Lower leg skin (tissue), 4 donors: ENCODE results near the gene PDZRN4. TPM values are rescaled to one million over a fixed set of nuclear protein-coding genes. Genes with fewer than 3 reads are reported as not detected.
"Not testable (repeated sequence)": the region's sequence is repeated elsewhere in the genome, so short reads cannot be mapped to it uniquely, and the experiment has no call there.

Experiments
- DNase-seq, 2 donors: peaks; one replicate each; pipeline ENCODE4 v3.0.0-alpha.2; 2019; ENCODE audit warnings: low spot score in 2 of 2
- H3K4me3 ChIP-seq: fragments of 200-600 bp; sonication (generic); 2 replicates; pipeline ENCODE4 v1.5.1; 2017; ENCODE audit warnings: mild to moderate bottlenecking, low read depth; ENCODE audit not compliant: poor library complexity, severe bottlenecking
- POLR2A ChIP-seq, 2 donors: fragments of 450-650 bp; IDR thresholded peaks; one replicate each; pipeline ENCODE4 v1.6.1; 2016 to 2017; ENCODE audit warnings: antibody characterized with exemption in 2 of 2, mild to moderate bottlenecking in 1 of 2, moderate library complexity in 1 of 2
- WGBS, 2 donors: methylation state at CpG; one replicate each; pipeline ENCODE4 v1.1.5; 2018; 5-methylcytosine and 5-hydroxymethylcytosine counted together
- intact Hi-C: fragments of 100-400 bp; cut with DNase I; formaldehyde crosslinking; loops from one replicate; pipeline ENCODE4 v1.15.0; 2023; ENCODE audit warnings: low total_unique reads
- total RNA-seq, 4 donors: library from RNA; depleted of rRNA; stranded (reverse); fragments of >200 nt; gene quantifications; one replicate each; pipeline ENCODE4 v1.1.0, GENCODE V29; 2016
- TF ChIP-seq, protein P1 (sequence below), 3 donors: fragments of 450-650 bp; IDR thresholded peaks; one replicate each; pipeline ENCODE4 v1.5.1; 2016; ENCODE audit warnings: antibody characterized with exemption in 3 of 3, mild to moderate bottlenecking in 3 of 3, moderate library complexity in 2 of 3

PDZRN4 gene
- total RNA-seq, 4 donors from 2014 or later: 0.65 to 8.3 (median 3.6) TPM

DNA sequence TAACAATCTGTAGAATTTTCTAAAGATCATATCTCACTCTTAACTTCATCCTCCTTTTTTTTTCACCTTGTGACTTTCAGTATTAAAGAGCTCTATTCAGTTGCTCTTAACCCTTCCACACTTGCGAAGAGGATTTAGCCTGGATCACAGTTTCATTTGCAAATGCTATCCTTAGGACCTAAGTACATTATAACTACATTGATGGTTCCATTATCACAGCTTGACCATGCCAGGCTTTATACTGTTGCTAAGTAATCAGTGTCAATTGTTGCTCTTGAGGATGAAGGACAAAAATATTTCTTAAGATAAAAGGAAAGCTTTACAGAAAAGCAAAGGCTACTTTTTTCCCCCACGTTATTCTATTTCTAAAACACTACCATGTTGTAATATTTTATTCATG is 122.2 kb downstream of the PDZRN4 start:
- DNase-seq: no peak
- H3K4me3 ChIP-seq: no peak overlapping the region
- TF ChIP-seq, protein P1, sequence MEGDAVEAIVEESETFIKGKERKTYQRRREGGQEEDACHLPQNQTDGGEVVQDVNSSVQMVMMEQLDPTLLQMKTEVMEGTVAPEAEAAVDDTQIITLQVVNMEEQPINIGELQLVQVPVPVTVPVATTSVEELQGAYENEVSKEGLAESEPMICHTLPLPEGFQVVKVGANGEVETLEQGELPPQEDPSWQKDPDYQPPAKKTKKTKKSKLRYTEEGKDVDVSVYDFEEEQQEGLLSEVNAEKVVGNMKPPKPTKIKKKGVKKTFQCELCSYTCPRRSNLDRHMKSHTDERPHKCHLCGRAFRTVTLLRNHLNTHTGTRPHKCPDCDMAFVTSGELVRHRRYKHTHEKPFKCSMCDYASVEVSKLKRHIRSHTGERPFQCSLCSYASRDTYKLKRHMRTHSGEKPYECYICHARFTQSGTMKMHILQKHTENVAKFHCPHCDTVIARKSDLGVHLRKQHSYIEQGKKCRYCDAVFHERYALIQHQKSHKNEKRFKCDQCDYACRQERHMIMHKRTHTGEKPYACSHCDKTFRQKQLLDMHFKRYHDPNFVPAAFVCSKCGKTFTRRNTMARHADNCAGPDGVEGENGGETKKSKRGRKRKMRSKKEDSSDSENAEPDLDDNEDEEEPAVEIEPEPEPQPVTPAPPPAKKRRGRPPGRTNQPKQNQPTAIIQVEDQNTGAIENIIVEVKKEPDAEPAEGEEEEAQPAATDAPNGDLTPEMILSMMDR (IDR thresholded peaks at IDR 0.05): no peak
- no peak for TF ChIP-seq POLR2A (IDR thresholded peaks at IDR 0.05)
- intact Hi-C loops: no loop called here
- 85 to 89% methylated on average over 2 of the region's 2 CpGs for WGBS, 2 donors

GRCh38 chr12:41311883-41312282 is 123.8 kb downstream of the PDZRN4 start:
- DNase-seq: no peak
- 67 to 76% methylated on average over 2 of the region's 2 CpGs for WGBS, 2 donors
- TF ChIP-seq, protein P1 (IDR thresholded peaks at IDR 0.05): no peak
- TF ChIP-seq POLR2A (IDR thresholded peaks at IDR 0.05): no peak
- intact Hi-C loops: no loop called here
- H3K4me3 ChIP-seq: no peak overlapping the region

DNA sequence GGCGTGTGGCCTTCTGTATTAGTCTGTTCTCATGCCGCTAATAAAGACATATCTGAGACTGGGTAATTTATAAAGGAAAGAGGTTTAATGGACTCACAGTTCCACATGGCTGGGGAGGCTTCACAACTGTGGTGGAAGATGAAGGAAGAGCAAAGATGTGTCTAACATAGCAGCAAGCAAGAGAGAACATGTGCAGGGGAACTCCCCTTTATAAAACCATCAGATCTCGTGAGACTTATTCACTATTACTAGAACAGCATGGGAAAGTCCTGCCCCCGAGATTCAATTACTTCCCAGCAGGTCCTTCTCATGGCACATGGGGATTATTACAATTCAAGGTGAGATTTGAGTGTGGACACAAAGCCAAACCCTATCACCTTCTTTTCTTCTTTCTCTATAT is 124.3 kb downstream of the PDZRN4 start:
- H3K4me3 ChIP-seq, DNase-seq, intact Hi-C loops: not testable (repeated sequence)
- WGBS, 2 donors: 69% methylated on average over 4 of the region's 4 CpGs

DNA sequence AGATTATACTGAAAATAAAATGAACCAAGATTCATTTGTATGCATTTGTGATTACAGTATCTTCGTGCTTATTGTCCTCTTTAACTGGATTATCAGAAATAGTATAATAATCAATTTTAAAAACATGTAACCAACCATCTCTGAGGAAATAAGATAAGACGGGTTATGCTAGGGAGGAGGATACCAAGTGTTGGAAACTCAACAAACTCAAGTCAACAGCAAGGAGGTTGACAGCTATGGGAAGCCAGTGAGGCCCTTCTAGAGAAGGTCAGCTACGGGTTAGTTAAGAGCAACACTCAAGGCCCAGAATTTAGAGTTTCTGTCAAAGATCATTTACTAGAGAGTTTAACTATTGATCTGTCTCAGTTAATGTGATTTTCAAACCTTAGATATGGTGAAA is 137.2 kb downstream of the PDZRN4 start:
- DNase-seq: no peak
- no peak overlapping the region for H3K4me3 ChIP-seq
- TF ChIP-seq, protein P1 (IDR thresholded peaks at IDR 0.05): no peak
- no peak for TF ChIP-seq POLR2A (IDR thresholded peaks at IDR 0.05)
- WGBS, 2 donors: 84 to 90% methylated on average over 3 of the region's 3 CpGs
- intact Hi-C loops: no loop called here

DNA sequence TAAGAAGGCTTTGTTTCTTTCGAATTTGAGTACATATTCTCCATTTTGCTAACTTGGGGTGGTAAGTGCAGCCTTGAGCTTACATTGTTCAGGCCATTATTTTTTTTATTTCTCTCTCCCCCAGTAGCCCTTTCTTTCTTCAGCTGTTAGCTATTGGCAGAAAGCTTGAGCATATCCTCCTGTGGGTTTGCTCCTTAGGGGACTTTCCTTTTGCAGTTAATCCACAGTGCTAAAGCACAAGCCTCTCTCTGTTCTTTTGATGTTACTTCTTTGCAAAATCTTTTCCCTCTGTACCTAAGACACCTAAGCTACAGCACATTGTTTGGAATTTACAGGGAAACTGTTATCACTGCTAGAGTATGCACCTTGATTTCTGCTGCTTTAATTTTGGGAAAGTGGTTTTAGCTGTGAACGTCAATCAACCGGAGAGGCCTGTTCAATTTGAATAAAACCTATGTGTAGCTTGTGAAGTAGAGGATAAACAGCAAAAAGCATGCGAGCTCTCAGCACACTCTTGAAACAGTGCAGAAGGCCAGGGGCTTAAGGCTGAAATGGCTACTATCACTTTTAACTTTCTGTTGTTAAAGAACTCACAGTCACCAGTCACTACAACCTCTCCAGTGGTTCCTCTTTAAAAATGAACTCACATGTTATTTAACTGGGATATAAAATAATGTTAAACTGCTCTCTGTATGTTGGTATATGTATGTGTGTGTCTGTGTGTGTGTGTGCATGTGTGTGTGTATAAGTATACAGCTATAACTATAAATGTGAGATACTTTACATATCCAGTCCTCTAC is 139.2 kb downstream of the PDZRN4 start:
- TF ChIP-seq POLR2A (IDR thresholded peaks at IDR 0.05): no peak
- TF ChIP-seq, protein P1 (IDR thresholded peaks at IDR 0.05): no peak
- H3K4me3 ChIP-seq: no peak overlapping the region
- DNase-seq: no peak
- 58 to 63% methylated on average over 4 of the region's 4 CpGs for WGBS, 2 donors
- intact Hi-C loops: no loop called here

DNA sequence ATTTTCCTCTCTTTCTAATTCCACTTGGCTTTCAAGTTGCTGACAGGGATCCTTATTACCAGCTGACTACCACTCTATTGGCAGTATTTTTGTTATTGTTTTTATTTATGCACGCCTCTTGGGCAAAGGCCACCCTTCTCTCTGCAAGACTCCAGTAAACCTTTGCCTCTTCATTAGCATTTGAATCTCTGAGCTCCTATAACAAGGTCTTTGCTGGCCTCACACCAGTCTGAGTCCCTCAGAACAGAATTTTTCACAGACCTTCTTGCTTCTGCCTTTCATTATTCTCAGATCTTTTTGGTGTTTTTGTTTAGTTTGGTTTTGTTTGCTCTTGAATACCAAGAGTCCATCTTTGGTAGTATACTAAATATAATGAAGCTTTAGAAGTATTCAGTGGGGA is 145.9 kb downstream of the PDZRN4 start:
- no peak for DNase-seq
- no peak overlapping the region for H3K4me3 ChIP-seq
- intact Hi-C loops: no loop called here
- WGBS, 2 donors: 47 to 48% methylated on average over 1 of the region's 1 CpG
- TF ChIP-seq, protein P1 (IDR thresholded peaks at IDR 0.05): no peak
- TF ChIP-seq POLR2A (IDR thresholded peaks at IDR 0.05): no peak
